ENCODE data around the gene ADD3. TPM values are rescaled to one million over a fixed set of nuclear protein-coding genes. Genes with fewer than 3 reads are reported as not detected.

ADD3 gene
- total and polyA plus RNA-seq, 2 of the 13 experiments (the other 11 are each of a cell fraction or from before 2014, with no cell fraction given): 44.7 to 57.5 TPM

DNA sequence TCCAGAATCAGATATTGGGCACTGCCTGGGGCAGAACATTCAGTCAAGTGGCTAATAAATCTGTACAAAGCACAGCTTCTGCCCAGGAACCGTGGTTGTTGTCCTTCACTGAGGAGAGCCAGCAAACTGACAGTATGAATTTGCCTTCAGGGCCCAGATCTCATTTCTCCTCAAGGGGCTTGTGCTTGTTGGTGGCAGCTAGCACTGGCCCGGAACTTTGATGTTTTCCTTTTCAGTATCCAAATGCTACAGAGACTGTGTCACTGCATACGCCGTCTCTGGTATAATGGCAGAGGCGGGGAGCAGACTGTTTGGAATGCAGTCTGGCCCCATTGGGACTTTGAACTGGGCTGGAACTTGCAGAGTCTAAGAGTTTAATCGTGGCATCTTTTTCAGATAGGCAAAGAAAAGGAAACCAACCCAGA lies 30.4 kb upstream of the ADD3 start (continued):
- TF ChIP-seq, protein P1, sequence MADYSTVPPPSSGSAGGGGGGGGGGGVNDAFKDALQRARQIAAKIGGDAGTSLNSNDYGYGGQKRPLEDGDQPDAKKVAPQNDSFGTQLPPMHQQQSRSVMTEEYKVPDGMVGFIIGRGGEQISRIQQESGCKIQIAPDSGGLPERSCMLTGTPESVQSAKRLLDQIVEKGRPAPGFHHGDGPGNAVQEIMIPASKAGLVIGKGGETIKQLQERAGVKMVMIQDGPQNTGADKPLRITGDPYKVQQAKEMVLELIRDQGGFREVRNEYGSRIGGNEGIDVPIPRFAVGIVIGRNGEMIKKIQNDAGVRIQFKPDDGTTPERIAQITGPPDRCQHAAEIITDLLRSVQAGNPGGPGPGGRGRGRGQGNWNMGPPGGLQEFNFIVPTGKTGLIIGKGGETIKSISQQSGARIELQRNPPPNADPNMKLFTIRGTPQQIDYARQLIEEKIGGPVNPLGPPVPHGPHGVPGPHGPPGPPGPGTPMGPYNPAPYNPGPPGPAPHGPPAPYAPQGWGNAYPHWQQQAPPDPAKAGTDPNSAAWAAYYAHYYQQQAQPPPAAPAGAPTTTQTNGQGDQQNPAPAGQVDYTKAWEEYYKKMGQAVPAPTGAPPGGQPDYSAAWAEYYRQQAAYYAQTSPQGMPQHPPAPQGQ (CRISPR knock-in tag; IDR thresholded peaks at IDR 0.05; ENCODE audit: borderline replicate concordance): no peak
- TF ChIP-seq GFI1 (CRISPR knock-in tag; IDR thresholded peaks at IDR 0.05; ENCODE audit: borderline replicate concordance) (peak; percentile 45; the same call in 1 of the 2 replicates), ZNF101 (CRISPR knock-in tag; IDR thresholded peaks at IDR 0.05; ENCODE audit: borderline replicate concordance, low read depth) (no peak), ZNF362 (CRISPR knock-in tag; IDR thresholded peaks at IDR 0.05; ENCODE audit: borderline replicate concordance) (no peak), SKI (IDR thresholded peaks at IDR 0.05; ENCODE audit: partially characterized antibody) (peak; percentile 96), ARID5B (CRISPR knock-in tag; IDR thresholded peaks at IDR 0.05) (peak; percentile 92), ZNF331 (CRISPR knock-in tag; IDR thresholded peaks at IDR 0.05) (peak; percentile 88), ZSCAN20 (CRISPR knock-in tag; IDR thresholded peaks at IDR 0.05; ENCODE audit: borderline replicate concordance) (no peak), FOSL1 (CRISPR knock-in tag; IDR thresholded peaks at IDR 0.05; ENCODE audit: borderline replicate concordance) (no peak), PLRG1 (conservative IDR thresholded peaks at IDR 0.05) (no peak), MIXL1 (CRISPR knock-in tag; IDR thresholded peaks at IDR 0.05) (peak; percentile 71), ZBTB26 (CRISPR knock-in tag; IDR thresholded peaks at IDR 0.05; ENCODE audit: borderline replicate concordance) (0 out of 2 replicates have a peak, but pooled peaks have one; percentile 45), NCOR1 (IDR thresholded peaks at IDR 0.05; ENCODE audit: borderline replicate concordance, low read length) (peak; percentile 85; the same call in 1 of the 2 replicates)
- TF ChIP-seq, protein P2, sequence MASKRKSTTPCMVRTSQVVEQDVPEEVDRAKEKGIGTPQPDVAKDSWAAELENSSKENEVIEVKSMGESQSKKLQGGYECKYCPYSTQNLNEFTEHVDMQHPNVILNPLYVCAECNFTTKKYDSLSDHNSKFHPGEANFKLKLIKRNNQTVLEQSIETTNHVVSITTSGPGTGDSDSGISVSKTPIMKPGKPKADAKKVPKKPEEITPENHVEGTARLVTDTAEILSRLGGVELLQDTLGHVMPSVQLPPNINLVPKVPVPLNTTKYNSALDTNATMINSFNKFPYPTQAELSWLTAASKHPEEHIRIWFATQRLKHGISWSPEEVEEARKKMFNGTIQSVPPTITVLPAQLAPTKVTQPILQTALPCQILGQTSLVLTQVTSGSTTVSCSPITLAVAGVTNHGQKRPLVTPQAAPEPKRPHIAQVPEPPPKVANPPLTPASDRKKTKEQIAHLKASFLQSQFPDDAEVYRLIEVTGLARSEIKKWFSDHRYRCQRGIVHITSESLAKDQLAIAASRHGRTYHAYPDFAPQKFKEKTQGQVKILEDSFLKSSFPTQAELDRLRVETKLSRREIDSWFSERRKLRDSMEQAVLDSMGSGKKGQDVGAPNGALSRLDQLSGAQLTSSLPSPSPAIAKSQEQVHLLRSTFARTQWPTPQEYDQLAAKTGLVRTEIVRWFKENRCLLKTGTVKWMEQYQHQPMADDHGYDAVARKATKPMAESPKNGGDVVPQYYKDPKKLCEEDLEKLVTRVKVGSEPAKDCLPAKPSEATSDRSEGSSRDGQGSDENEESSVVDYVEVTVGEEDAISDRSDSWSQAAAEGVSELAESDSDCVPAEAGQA (IDR thresholded peaks at IDR 0.05; ENCODE audit: low read depth): 0 out of 2 replicates have a peak, but pooled peaks have one; percentile 19
- TF ChIP-seq, protein P2 (CRISPR knock-in tag; IDR thresholded peaks at IDR 0.05; ENCODE audit: borderline replicate concordance): no peak

All from HepG2 (cell line).